ENCODE measurements around the gene PYY.

GRCh38 chr17:43913584-43913983 is 40.2 kb downstream of the PYY start:
- no peak for TF ChIP-seq CTCF (IDR thresholded peaks at IDR 0.05 in 8 of 11, conservative IDR thresholded peaks at IDR 0.05 in 3 of 11)
- no peak for TF ChIP-seq POLR2A (IDR thresholded peaks at IDR 0.05)
- TF ChIP-seq POLR2AphosphoS5 (IDR thresholded peaks at IDR 0.05): no peak

Data from spleen (tissue), 7 donors.